Prostate gland (tissue), 2 donors: ENCODE results near the gene SGCD. TPM values are rescaled to one million over a fixed set of nuclear protein-coding genes. Genes with fewer than 3 reads are reported as not detected.

Experiments
- DNase-seq: peaks from one replicate; pipeline ENCODE4 v3.0.0-alpha.2; 2019; ENCODE audit warnings: low spot score
- H3K27ac ChIP-seq, 2 donors: fragments of 200-600 bp; sonication (generic); 2 replicates each; pipeline ENCODE4 v1.5.1; 2017 to 2019
- H3K27me3 ChIP-seq: fragments of 200-600 bp; sonication (generic); replicated peaks from 2 replicates; pipeline ENCODE4 v1.5.1; 2019; ENCODE audit not compliant: insufficient read depth
- H3K36me3 ChIP-seq, 2 donors: fragments of 200-600 bp; sonication (generic); 1 replicate in 1 of 2; 2 replicates in 1 of 2; pipeline versions ENCODE4 v1.5.1 to v1.8.1; 2017 to 2019
- H3K4me1 ChIP-seq: fragments of 200-600 bp; sonication (generic); replicated peaks from 2 replicates; pipeline ENCODE4 v1.5.1; 2019
- H3K4me3 ChIP-seq, 2 donors: fragments of 200-600 bp; sonication (generic); 2 replicates each; pipeline ENCODE4 v1.5.1; 2017 to 2019
- H3K9me3 ChIP-seq: fragments of 200-600 bp; sonication (generic); 2 replicates; pipeline ENCODE4 v1.5.1; 2017
- CTCF ChIP-seq, 4 experiments: fragments of 200-600 bp in 2 of 4; fragments of 450-650 bp in 2 of 4; sonication (generic) in 2 of 4; IDR thresholded peaks; 1 replicate in 3 of 4; 2 replicates in 1 of 4; pipeline ENCODE4 v1.5.1; 2016 to 2019; ENCODE audit warnings: antibody characterized with exemption in 4 of 4, mild to moderate bottlenecking in 2 of 4, moderate library complexity in 2 of 4
- POLR2A ChIP-seq: fragments of 450-650 bp; IDR thresholded peaks from one replicate; pipeline ENCODE4 v1.6.1; 2016; ENCODE audit warnings: antibody characterized with exemption, mild to moderate bottlenecking
- POLR2AphosphoS5 ChIP-seq: sonication (generic); formaldehyde crosslinking; IDR thresholded peaks from one replicate; pipeline ENCODE4 v1.6.1; 2017; ENCODE audit warnings: antibody characterized with exemption
- WGBS: methylation state at CpG from one replicate; pipeline ENCODE4 v1.1.5; 2018; 5-methylcytosine and 5-hydroxymethylcytosine counted together
- intact Hi-C: fragments of 100-400 bp; cut with DNase I; formaldehyde crosslinking; loops from one replicate; pipeline ENCODE4 v1.14.2; 2022
- total RNA-seq, 2 donors: library from RNA; depleted of rRNA; stranded (reverse); fragments of >200 nt; gene quantifications; one replicate each; pipeline ENCODE4 v1.1.0, GENCODE V29; 2016

SGCD gene
- total RNA-seq, 2 donors from 2014 or later, result 3.2 to 3.6 TPM

GRCh38 chr5:156339139-156339841, 12.3 kb downstream of the SGCD start:
- H3K9me3 ChIP-seq, result no peaks in the 10 kb centered on the region
- DNase-seq, result no peak
- H3K27ac ChIP-seq, result no peak overlapping the region
- no peak for TF ChIP-seq POLR2A
- TF ChIP-seq POLR2AphosphoS5, result no peak
- no peaks in the 10 kb centered on the region for H3K36me3 ChIP-seq
- no peaks in the 10 kb centered on the region for H3K27me3 ChIP-seq
- 71% methylated on average over 2 of the region's 2 CpGs for WGBS
- intact Hi-C loops, result no loop called here
- no peak overlapping the region for H3K4me3 ChIP-seq
- H3K4me1 ChIP-seq, result no peaks in the 10 kb centered on the region

GRCh38 chr5:156340893-156341292, 13.9 kb downstream of the SGCD start:
- 46% methylated on average over 1 of the region's 1 CpG for WGBS
- Histone ChIP-seq H3K27me3 (no peaks in the 10 kb centered on the region), H3K4me3 (no peak overlapping the region), H3K4me1 (no peaks in the 10 kb centered on the region), H3K36me3 (no peaks in the 10 kb centered on the region), H3K27ac (no peak overlapping the region), H3K9me3 (no peaks in the 10 kb centered on the region)
- TF ChIP-seq CTCF (IDR thresholded peaks at IDR 0.05) (no peak), POLR2A (no peak), POLR2AphosphoS5 (no peak)
- intact Hi-C loops, result no loop called here
- no peak for DNase-seq

GRCh38 chr5:156350256-156350655, 23.3 kb downstream of the SGCD start:
- DNase-seq, result no peak
- TF ChIP-seq CTCF (IDR thresholded peaks at IDR 0.05), result no peak
- TF ChIP-seq POLR2AphosphoS5, result no peak
- no peak for TF ChIP-seq POLR2A
- Histone ChIP-seq H3K4me3 (no peak overlapping the region), H3K27me3 (no peaks in the 10 kb centered on the region), H3K9me3 (no peaks in the 10 kb centered on the region), H3K4me1 (no peaks in the 10 kb centered on the region), H3K27ac (no peak overlapping the region), H3K36me3 (no peaks in the 10 kb centered on the region)
- WGBS, result 86% methylated on average over 2 of the region's 2 CpGs
- intact Hi-C loops, result no loop called here

GRCh38 chr5:156351423-156351822, 24.5 kb downstream of the SGCD start:
- no peaks in the 10 kb centered on the region for H3K27me3 ChIP-seq
- H3K9me3 ChIP-seq, result no peaks in the 10 kb centered on the region
- DNase-seq, result no peak
- TF ChIP-seq POLR2AphosphoS5 (no peak), POLR2A (no peak), CTCF (IDR thresholded peaks at IDR 0.05) (no peak)
- H3K27ac ChIP-seq, result no peak overlapping the region
- WGBS, result 34% methylated on average over 4 of the region's 4 CpGs
- H3K36me3 ChIP-seq, result no peaks in the 10 kb centered on the region
- intact Hi-C loops, result no loop called here
- no peak overlapping the region for H3K4me3 ChIP-seq
- H3K4me1 ChIP-seq, result no peaks in the 10 kb centered on the region

GRCh38 chr5:156354571-156354970, 27.6 kb downstream of the SGCD start:
- no peaks in the 10 kb centered on the region for H3K4me1 ChIP-seq
- no peak overlapping the region for H3K27ac ChIP-seq
- intact Hi-C loops, result no loop called here
- TF ChIP-seq CTCF (IDR thresholded peaks at IDR 0.05) (no peak), POLR2AphosphoS5 (no peak), POLR2A (no peak)
- H3K4me3 ChIP-seq, result no peak overlapping the region
- DNase-seq, result no peak
- no peaks in the 10 kb centered on the region for H3K27me3 ChIP-seq
- no peaks in the 10 kb centered on the region for H3K9me3 ChIP-seq
- H3K36me3 ChIP-seq, result no peaks in the 10 kb centered on the region
